ENCODE results near the gene TRPV5.

TRPV5 gene

GRCh38 chr7:142876991-142877910, 56.3 kb downstream of the TRPV5 start:
- TF ChIP-seq CTCF (IDR thresholded peaks at IDR 0.05; ENCODE audit: unreplicated experiment in 3 of 3) = no peak
- peaks cover 4% of the 10 kb centered on the region for H3K36me3 Mint-ChIP-seq (ENCODE audit: low read depth)
- H3K4me1 Mint-ChIP-seq = no peaks in the 10 kb centered on the region
- H3K27ac Mint-ChIP-seq = no peak overlapping the region
- H3K9me3 Mint-ChIP-seq = no peaks in the 10 kb centered on the region
- no peak overlapping the region for H3K4me3 Mint-ChIP-seq
- H3K27me3 Mint-ChIP-seq (ENCODE audit: low read depth) = peaks cover 28% of the 10 kb centered on the region

GRCh38 chr7:142876236-142876960, 57.1 kb downstream of the TRPV5 start:
- H3K4me1 Mint-ChIP-seq = no peaks in the 10 kb centered on the region
- TF ChIP-seq CTCF (IDR thresholded peaks at IDR 0.05; ENCODE audit: unreplicated experiment in 3 of 3) = no peak
- no peak overlapping the region for H3K4me3 Mint-ChIP-seq
- H3K36me3 Mint-ChIP-seq (ENCODE audit: low read depth) = peaks cover 7% of the 10 kb centered on the region
- H3K27ac Mint-ChIP-seq = no peak overlapping the region
- no peaks in the 10 kb centered on the region for H3K9me3 Mint-ChIP-seq
- peaks cover 28% of the 10 kb centered on the region for H3K27me3 Mint-ChIP-seq (ENCODE audit: low read depth)

- TF ChIP-seq CTCF (IDR thresholded peaks at IDR 0.05; ENCODE audit: unreplicated experiment in 3 of 3) = no peak
- no peak overlapping the region for H3K27ac Mint-ChIP-seq
- H3K4me1 Mint-ChIP-seq = no peaks in the 10 kb centered on the region
- peaks cover 21% of the 10 kb centered on the region for H3K27me3 Mint-ChIP-seq (ENCODE audit: low read depth)
- no peaks in the 10 kb centered on the region for H3K9me3 Mint-ChIP-seq
- H3K36me3 Mint-ChIP-seq (ENCODE audit: low read depth) = peaks cover 10% of the 10 kb centered on the region
- H3K4me3 Mint-ChIP-seq = no peak overlapping the region
Observed at GRCh38 chr7:142875456-142875855, 58.1 kb downstream of the TRPV5 start.

- Mint-ChIP-seq H3K4me1 (no peaks in the 10 kb centered on the region), H3K9me3 (no peaks in the 10 kb centered on the region), H3K27ac (no peak overlapping the region), H3K4me3 (no peak overlapping the region), H3K36me3 (ENCODE audit: low read depth) (peaks cover 14% of the 10 kb centered on the region), H3K27me3 (ENCODE audit: low read depth) (peaks cover 15% of the 10 kb centered on the region)
- TF ChIP-seq CTCF (IDR thresholded peaks at IDR 0.05; ENCODE audit: unreplicated experiment in 3 of 3) = no peak
Observed at GRCh38 chr7:142874837-142875236, 58.7 kb downstream of the TRPV5 start.

GRCh38 chr7:142874409-142874808, 59.1 kb downstream of the TRPV5 start:
- no peaks in the 10 kb centered on the region for H3K4me1 Mint-ChIP-seq
- no peak for TF ChIP-seq CTCF (IDR thresholded peaks at IDR 0.05; ENCODE audit: unreplicated experiment in 3 of 3)
- H3K27me3 Mint-ChIP-seq (ENCODE audit: low read depth) = peaks cover 12% of the 10 kb centered on the region
- H3K27ac Mint-ChIP-seq = no peak overlapping the region
- H3K4me3 Mint-ChIP-seq = no peak overlapping the region
- no peaks in the 10 kb centered on the region for H3K9me3 Mint-ChIP-seq
- H3K36me3 Mint-ChIP-seq (ENCODE audit: low read depth) = peaks cover 18% of the 10 kb centered on the region

All from nephron (organoid).